Inflammatory macrophage treated with lipopolysaccharide for 4 hours (primary cell): ENCODE results near the gene ZBTB7C.
"Not testable (repeated sequence)": the region's sequence is repeated elsewhere in the genome, so short reads cannot be mapped to it uniquely, and the experiment has no call there.

ENCODE experiments used
- DNase-seq: peaks from one replicate; pipeline ENCODE4 v3.0.0-alpha.2; 2020

The ZBTB7C gene

DNA sequence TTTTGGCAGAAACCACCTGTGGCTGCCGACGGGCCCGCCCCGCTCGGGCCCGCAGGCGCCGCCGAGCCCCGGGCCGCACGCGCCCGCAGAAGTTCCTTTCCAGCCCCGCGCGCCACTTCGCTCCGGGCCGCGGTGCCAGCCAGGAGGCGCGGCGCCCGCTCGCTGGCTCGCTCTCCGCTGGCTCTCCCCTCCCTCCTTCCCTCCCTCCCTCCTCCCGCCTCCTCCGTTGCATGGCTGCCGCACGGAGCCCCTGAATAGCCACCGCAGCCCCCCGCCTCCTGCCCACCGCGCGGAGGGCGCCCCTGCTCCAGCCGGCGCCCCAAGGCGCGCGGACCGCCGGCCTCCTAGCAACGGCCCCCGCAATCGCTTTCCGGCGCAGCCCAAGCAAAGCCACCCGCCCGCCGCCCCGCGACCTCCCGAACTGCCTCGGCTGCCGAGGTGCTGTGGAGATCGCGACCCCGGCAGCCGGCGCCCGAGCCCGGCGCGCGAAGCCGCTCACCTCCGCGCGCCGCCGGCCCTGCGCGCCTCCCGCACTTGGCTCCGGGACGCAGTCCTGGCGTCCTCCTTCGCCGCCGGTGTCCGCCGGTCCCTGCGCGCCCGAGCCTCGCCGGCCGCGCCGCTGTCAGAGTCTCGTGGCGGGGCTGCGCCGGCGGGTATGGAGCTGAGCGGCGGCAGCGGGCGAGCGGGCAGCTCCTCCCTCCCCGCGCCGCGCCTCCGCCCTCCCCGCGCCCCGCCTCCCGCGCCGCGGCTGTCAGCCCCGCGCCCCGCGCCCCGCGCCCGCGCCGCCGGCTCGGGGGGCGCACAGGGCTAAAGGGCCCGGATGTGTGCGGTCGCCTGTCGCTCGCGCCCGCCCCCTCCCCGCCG lies at the start of gene ZBTB7C:
Gene ZBTB7C, minus strand, starts transcription at position 657 of the 864 bp plus-strand sequence.
- DNase-seq, result peak; percentile 54

DNA sequence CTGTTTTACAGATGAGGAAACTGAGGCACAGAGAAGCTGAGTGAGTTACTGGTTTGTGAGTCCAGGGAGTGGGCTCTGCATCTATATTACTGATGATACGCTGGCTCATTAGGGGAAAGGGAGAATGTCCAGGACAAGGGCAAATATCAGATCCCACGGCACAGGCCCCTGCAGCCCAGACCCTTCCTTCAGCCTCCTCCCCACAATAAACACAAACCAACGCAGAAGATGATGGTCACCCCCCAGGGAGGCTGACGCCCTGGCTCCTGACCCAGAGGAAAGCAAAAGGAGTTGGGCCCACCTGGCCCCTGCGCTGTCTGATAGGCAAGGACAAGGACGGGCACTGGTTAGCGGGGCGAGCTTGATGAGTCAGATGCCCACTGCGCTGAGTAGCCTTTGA lies 47.7 kb upstream of the ZBTB7C start:
- no peak for DNase-seq

DNA sequence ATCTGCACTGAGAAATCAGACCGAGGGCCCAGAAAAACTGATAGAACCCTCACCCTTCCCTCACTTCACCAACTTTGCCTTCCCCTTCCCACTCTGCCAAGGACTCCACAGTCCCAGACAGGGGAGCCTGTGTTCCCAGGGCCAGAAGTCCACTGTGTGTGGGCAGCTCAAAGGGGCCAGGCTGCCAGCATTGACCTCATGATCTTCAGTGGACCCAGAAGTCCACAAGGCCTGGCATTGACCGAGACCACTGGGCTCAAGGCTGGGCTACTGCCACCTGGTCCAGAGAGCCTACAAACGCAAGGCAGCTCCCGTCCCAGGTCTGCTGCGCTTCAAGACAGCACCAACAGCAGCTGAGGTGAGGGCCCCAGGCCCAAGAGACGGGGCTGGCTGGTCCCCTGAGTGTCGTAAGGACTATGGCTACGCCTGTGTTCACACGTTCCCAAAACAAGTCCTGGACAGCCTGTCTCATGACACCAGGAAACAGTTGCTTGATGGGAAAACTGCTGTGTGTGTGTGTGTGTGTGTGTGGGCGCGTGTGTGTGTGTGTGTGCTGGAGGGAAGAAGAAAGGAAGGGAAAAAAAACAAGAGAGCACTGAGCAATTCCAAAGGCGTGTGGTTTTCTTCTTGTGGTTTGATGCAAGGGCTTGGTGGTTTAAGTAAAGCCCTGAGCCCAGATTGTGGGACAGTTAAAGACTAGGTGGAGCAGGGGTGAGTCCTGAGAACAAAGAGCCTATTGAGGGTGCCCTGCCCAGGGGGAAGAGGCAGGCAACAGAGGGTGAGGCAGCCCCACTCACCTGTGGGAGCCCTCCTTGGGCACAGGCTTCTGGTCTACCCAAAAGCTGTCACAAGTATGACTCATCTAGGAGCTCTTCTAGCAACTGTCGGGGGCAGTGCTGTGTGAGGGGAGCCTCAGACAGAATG lies 46.6 kb upstream of the ZBTB7C start:
- peak; percentile 19 for DNase-seq

DNA sequence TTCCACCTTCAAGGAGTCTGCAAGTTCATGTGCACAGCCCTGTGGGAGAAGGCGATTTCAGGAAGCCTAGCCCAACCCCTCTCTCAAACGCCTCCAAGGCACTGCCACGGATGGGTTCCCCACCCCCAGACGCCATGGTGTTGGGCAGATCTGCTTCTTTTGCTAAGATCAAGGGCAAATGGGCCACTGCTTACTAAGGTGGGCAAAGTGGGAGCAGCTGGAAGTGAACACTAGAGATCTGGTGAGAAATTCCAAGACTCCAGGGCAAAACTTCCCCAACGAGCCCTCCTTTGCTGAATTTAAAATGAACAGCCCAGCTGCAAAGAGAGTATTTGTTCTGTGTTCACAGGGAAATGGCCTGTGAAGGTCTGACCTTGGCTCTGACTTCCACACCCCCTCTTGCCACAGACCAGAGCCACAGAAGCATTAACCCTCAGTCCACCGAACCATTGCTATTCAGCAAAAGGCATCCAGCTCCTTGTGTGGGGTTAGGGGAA lies 45.1 kb upstream of the ZBTB7C start:
- DNase-seq, result peak; percentile 9

DNA sequence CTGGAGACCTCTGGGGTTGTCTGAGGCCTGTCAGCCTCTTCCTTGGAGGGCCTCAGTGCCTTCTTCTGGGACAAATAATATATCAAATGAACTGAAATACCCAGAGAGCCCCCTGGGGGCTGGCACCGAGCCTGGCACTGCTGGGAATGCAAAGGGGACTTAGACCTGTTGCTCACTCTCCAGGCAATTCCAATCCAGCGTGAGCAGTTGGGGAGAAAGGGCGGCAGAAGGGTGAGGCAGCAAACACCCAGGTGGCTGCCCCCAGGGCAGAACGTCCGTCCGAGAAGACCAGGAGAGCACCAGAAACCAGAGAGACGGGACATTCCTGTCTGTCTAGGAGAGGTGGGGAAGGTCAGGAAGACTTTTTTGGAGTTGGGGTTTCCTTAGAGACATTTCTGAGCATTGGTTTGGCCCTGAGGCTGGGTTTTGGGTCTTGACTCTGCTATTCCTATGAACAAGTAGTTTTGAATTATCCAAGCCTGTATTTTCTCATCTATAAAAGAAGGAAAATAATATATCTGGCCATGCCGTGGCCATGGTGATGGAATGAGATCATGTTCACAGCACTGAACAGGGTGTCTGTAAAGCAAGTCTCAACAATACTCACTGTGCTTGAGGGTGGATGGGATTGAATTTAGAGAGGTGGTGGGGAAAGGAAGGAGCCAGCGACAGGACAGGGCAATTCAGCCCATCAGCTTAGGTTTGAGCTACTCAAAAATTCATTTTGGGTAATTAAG lies 44.3 kb upstream of the ZBTB7C start:
- no peak for DNase-seq

DNA sequence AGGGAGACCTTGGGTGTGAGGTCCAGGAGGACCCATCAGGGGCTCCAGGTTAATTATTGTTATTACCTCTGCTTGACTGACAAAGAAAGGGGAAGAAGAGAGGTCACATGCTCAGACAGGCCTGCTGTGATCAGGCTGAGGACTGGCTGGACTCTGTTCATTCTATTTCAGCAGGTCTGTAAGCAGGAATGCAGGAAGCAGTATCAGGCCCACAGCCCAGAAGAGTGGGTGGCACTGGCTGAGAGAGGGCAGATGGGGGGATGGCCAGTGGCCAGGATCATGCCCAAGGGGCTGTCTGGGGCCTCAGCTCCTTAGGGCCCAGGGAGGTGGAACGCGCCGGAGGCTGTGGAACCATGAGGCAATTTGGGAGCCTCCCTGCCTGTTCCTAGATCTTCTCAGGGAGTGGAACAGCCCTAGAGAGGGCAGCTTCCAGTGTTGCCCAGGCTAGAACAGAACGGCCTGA lies 43.7 kb upstream of the ZBTB7C start:
- peak; percentile 17 for DNase-seq

DNA sequence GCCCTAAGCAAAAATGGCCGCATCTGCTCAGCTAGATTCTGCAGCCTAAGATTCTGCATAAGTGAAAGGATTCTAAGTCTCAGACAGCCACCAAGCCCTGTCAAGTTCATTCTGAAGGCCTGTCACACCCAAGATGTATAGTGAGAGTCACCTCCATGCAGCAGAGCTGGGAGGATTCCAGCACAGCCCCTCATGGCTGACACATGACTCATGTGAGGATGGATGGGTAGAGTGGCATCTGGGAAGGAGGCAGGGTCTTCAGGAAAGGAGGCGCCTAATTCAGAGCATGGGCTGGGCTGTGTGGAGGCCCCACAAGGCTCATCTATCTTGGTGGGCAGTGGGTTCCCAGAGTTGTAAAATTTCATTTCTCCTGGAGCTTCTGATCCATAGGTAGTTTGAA lies 41.5 kb upstream of the ZBTB7C start:
- DNase-seq, result no peak

DNA sequence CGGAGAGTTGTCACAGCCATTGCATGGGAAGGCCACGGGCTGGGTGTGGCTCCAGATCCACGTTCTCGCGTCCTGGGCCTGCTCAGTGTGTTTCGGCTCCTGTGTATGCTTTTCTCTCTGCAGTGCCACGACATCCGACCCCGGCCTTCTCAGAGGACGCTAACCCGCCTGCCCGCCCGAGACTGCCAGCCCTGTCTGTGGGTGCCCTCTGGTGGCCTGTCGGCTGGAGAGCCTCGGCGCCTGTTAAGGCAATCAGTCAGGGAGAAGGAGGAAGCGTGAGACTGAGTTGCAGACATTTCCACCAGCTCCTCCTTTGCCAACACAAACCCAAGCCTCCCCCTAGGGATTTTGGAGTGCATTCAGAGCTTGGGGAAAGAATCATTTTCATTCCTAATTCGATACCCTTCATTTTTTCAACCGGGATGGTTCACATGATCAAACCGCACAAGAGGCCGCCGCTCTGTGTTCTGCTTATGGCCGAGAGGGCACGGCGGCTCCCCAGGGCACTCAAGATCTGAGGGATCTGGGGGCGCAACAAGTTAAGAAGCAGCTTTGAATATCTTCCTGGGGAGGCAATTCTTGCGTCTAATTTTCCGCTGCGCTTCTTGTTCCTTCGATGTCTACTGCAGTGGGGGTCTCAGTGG lies 37.5 kb upstream of the ZBTB7C start:
- peak; percentile 84 for DNase-seq

DNA sequence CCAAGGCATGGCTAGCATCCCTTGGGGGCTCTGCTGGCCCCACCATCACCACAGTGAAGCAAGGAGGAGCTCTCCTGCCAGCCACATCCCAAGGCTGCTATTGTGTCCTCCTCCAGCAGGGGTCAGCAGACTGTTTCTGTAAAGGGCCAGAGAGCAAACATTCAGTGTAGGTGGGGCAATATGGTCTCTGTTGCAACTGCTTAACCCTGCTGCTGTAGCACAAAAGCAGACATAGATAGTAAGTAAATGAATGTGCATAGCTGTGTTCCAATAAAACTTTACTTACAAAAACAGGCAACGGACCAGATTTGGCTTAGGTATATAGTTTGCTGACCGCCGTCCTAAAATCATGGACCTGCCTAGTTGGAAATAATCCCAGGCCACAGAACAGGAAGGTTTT lies 36.4 kb upstream of the ZBTB7C start:
- DNase-seq, result peak; percentile 93

DNA sequence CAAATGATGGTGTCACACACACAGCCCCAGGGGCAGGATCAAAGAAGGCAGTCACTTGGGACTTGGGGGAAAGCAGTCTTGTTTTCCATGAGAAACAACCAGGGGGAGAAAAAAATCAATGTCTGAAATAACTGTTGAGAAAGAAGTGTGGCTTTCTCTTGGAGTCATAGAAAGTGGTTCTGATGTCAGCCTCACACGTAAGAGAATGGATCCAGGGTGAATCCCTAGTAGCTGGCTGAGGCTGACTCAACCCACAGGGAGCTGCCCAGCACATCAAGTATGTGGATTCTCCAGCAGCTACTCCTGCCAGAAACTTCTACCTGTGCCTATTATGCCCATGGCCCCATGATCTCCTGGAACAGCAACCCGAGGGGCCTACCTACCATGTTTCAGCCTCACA lies 33.6 kb upstream of the ZBTB7C start:
- peak; percentile 51 for DNase-seq

DNA sequence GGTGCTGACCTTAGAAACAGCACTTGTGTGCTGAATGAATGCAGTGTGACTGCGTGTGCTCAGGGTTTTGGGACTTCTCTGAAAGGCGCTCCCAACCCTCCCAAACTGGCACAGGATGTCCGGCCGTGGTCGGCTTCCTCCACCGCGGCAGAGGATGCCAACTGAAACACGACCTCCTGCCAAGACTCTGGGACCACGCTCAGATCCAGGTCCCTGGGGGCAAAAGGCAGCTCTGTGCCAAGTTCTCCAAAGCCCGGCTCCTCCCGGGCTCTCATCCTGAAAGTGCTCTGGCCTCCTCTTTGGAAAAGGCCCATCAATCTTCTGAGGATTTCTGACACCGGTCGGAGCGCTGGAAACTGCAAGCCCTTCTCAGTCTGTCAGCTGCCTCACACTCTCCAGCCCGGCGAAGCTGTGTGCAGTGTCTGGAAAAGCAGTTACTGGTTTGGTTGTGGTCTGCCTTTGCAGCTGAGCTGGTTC lies 32.3 kb upstream of the ZBTB7C start:
- no peak for DNase-seq

DNA sequence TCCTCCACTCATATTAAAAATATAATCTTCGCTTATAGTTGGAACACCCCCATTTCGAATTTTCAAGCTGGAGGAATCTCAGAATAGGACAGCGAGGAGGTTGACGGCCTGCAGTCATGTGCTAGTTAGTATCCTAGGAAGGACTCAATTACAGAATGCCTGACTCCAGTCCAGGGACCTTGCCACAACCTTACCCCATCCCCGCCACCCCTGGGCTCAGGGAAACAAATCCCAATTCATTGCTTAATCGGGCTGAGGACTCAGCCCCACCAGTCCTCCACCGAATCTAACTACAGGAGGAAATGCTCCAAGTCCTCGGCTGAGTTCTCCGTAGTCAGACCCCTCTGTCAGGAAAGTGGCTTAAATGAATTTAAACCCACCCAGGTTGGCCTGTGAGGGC lies 31.7 kb upstream of the ZBTB7C start:
- DNase-seq, result no peak

DNA sequence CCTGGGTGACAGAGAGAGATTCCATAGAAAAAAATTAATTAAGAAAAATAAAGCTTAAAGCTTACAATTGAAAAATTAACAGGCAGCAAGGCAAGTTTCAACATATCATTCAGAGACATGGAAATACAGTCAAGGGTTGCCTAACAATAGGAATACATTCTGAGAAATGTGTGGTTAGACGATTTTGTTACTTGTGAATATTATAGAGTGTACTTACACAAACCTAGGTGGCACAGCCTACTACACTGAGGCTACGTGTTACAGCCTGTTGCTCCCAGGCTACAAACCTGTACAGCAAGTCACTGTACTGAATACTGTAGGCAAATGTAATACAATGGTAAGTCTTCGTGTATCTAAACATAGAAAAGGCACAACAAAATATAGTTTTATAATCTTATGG lies 27.7 kb upstream of the ZBTB7C start:
- no peak for DNase-seq

DNA sequence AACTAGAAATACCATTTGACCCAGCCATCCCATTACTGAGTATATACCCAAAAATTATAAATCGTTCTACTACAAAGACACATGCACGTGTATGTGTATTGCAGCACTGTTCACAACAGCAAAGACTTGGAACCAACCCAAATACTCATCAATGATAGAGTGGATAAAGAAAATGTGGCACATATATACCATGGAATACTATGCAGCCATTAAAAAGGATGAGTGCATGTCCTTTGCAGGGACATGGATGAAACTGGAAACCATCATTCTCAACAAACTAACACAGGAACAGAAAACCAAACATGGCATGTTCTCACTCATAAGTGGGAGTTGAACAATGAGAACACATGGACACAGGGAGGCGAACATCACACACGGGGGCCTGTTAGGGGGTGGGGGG lies 25.2 kb upstream of the ZBTB7C start:
- not testable (repeated sequence) for DNase-seq

DNA sequence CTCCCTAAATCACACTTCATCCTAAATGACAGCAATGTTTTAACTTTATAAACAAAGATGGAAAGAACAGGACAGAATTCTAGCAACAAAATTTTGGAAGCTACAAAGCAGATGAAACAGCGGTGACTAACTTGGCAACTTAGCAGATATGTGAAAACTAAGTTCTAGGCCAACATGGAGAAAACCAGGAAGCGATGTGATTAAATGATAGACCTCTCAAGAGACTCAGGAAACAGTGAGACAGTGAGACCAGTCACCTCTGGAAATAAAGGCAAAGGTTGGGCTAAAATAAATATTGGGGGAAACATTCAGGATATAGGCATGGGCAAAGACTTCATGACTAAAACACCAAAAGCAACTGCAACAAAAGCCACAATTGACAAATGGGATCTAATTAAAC lies 24.4 kb upstream of the ZBTB7C start:
- no peak for DNase-seq

DNA sequence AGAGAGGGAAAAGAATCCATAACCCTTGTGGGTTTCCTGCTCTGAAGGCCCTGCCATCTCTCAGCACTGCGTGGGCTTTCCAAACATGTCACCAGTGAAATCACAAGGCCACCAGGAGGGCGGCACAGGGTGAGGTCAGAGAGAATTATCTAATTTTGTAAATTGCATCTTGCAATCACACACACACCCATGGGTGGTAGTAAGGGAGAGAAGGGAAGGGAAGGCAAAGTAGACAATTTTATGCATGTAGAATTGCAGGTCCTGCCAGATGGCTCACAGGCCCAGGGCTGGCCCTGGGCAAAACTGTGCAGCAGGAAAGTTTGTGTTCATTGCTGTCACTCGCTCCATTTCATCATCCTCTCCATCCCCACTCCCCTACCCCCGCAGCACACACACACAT lies 21.0 kb upstream of the ZBTB7C start:
- DNase-seq, result peak; percentile 92

DNA sequence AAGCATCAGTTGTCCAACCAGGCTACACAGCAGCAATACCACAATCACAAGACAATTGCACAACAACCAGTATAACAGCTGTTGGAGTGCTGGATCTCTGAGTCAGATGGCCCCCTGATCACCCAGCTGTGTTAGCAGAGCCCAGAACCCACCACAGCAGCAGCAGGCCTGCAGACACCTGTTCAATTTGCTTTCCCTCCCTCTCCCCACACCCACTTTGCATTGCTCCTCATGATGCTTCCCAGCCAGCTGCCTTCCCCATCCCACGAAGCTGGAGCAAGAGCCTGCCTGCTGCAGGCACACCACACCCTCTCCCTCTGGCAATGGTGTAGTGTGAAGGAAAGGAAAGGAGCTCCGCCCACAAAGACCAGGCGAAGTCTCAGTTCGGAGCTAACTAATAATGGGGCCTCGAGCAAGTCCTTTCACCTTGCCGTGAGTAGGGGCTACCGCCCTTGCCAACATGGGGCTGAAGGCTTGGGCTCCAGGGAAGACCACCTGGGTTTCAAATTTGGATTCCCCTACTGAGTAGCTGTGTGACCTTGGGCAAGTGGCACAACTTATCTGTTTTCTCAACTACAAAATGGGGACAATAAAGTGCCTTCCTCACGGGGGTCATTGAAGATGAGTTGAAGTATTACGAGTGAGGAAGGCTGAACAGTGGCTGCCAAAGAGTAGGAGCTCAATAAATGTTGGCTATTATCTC lies 19.4 kb upstream of the ZBTB7C start:
- peak; percentile 63 for DNase-seq

DNA sequence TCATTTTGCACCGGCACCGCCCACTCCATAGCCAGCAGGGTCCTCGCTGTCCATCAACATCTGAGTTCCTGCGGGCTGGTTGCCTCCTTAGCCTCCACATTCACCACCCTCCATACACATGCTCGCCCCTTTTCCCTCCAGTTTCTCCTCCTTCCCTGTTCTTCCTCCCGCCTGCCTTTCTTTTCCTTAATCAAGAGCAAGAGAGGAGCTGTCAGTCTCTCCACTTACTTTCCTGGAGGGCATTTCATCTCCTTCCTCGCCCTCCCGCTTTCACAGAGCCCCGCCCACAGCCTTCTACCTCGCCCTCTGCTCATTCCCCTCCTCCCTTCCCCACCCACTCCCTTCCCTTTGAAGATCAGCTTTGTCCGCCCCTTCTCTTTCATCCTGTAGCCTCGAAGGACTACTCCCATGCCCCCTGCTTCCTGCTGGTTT lies 13.8 kb upstream of the ZBTB7C start:
- DNase-seq, result no peak

DNA sequence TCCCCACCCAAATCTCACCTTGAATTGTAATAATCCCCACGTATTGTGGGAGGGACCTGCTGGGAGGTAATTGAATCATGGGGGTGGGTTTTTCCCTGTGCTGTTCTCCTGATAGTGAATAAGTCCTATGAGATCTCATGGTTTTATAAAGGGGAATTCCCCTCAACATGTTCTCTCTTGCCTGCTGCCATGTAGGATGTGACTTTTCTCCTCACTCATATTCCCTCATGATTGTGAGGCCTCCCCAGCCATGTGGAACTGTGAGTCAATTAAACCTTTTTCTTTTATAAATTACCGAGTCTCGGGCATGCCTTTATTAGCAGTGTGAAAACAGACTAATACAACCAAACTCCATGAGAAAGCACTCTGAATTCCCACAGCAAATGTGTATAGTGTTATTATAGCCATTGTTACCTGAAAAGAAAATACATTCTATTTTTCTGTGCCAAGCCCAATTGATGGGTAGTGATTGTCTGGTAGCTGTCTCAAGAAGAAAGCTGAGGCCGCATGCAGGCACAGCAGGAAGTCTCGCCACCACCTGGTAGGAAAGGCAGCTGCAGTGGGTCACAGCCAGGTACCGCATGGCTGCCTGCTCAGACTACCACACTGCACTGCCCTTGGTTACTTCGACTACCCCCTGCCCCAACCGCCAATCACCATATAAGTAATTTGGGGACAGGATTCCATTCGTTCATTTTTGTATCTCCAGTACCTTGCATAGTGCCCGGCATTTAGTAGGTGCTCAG lies 10.3 kb upstream of the ZBTB7C start:
- DNase-seq, result peak; percentile 66

DNA sequence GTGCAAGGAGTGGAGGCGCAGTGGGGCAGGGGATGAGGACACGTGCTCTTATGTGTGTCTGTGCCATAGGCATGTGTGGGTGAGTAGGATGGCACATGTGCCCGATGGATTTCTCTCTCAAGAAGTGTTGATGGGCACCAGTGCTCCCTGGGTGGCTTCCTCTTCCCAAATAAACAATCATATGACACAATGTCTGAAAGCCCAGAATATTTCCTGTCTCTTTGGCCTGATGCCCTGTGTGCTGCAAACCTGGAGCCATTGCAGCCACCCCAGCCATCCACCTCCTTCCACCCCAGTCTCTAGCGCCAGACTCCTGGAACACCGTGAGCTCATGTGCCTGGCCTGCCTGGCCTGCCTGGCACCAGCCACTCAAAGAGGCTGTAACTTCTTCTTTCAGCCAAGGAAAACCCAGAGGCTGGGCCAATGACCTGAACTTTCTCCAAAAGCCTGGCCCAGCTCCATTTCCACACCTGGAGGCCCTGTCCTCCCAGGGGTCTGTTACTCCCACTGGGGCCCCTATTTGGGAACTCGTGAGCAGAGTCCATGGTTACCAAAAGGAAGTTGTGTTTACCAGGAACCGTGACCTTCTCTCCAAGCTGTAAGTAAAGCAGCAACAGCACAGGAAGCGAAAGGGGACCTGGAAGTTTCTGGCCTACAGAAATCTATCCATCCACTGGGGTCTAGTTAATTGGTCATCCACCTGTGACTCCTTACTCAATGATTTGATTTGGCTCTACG lies 9.5 kb upstream of the ZBTB7C start:
- DNase-seq, result peak; percentile 58
